NCI-H510A treated with DMSO at 0.1 percent for 48 hours (cell line): ENCODE measurements around the gene SHC3.

Experiments used
- DNase-seq: peaks from one replicate; lab custom pipeline; 2025; lab: John Stamatoyannopoulos, UW

The SHC3 gene

GRCh38 chr9:89185980-89186379 is 7.4 kb upstream of the SHC3 start:
- no peak for DNase-seq

- DNase-seq, result no peak
These were observed 4.5 kb upstream of the SHC3 start for GRCh38 chr9:89183146-89183545.

DNA sequence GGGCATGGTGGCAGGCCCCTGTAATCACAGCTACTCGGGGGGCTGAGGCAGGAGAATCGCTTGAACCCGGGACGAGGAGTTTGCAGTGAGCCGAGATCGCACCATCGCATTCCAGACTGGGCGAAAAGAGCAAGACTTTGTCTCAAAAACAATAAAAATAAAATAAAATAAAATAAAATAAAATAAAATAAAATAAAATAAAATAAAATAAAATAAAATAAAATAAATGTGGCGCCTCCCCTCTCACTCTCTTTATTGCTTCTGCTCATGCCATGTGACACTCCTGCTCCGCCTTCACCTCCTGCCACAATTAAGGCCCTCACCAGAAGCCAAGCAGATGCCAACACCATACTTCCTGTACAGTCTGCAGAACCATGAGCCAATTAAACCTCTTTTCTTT is 3.8 kb upstream of the SHC3 start:
- DNase-seq, result no peak

DNA sequence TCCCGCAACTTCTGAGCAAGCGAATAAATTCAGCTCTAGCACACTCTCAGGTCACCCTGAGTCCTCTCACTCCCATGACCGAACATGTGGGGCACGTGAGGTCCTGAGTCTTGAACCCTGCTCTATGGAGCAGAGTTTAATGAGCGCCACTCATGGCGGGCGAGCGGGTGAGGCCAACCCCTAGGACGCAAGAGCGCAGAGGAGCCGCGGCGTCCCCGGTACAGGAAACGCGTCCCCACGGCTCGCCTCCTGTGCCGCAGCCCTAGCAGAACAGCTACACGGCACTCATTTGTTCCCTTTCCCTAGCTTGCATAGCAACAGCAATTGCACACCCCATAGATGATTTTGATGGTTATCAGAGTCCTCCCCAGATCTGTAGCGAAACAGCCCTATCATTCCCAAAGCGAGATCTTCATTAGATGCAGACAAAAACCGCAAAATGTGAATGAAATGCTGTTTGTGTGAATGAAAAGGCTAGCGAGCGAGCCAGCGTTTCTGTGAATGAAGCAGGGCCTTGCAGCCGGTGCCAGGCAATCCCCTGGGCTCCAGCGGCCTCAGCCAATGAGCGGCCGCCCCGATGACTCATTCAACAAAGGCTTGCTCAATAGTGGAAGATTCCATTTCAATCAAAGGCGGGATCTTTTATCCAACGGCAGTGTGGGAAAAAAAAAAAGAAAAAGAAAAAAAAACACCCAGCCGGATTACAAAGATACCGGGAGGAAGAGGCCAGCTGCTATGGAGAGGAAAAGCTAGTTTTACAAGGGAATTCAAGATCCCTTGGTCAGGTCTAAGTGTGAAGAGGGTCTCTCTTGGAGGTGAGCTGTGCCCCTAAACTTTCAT is 1.5 kb upstream of the SHC3 start:
- peak; percentile 96 for DNase-seq

- no peak for DNase-seq
These were observed 899 bp upstream of the SHC3 start for GRCh38 chr9:89179540-89179894.

- no peak for DNase-seq
These were observed 367 bp upstream of the SHC3 start for GRCh38 chr9:89178830-89179539.

DNA sequence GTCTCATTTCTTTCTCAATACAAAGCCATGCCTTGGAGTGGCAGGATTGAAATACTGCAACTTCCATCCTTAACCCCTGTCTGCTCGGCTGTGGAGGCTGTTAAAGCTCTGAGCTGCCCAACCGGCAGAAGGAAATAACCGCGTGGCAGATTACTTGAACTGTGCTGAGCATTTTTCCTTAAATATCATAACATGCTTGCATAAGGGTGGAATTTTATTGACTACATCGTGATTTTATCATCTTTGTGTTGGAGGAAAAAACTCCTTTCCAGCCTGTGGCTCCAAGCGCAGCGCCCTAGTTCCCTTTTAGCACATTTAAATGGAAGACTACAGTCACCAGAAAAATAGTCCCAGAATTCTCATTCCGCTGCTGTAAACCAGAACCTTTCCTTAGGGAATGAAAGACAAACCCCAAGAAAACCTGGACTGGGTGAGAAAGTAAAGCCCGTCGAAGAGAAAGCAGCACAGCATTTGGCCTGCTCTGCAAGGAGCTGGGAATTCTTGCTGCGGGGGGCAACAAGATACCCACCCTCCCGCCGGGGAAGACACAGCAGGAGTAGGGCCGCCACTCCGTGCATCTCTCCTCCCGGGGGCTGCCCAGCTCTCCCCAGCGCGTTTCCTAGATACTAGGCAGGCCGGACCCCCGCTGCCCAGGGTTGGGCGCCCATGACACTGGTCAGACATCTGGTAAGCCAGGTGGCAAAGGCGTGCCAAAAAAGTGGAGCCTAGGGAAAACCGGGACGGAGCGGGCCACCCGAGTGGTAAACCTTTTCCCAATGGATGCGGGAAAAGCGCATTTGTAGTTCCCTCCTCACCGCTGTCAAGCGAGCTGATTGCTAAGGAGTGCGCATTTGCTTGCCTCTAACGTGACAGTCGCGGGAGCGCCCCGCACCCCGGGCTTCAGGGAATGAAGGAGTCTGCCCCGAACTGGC is 1.3 kb downstream of the SHC3 start:
- no peak for DNase-seq

- no peak for DNase-seq
These were observed 2.8 kb downstream of the SHC3 start for GRCh38 chr9:89175828-89176261.

- no peak for DNase-seq
These were observed 4.3 kb downstream of the SHC3 start for GRCh38 chr9:89174291-89174690.

DNA sequence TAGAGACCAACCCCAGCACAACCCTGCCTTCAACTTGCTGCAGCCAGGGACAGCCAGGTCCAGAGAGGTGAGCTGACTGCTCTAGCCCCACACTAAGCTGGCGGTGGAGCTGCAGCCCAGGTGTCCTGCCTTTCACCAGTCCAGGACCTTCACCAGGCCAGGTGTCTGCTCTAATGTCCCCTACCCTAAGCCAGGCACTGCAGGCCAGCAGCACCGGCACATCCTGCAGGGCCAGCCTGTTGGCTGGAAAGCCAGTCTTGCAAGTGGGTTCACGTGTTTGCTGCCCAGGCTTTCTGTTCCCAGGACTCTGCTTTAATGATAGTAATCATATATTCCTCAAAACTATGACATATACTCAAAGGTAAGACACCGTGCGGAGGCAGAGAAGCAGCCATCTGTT is 5.5 kb downstream of the SHC3 start:
- no peak for DNase-seq

GRCh38 chr9:89172398-89172797 is 6.2 kb downstream of the SHC3 start:
- DNase-seq, result no peak

DNA sequence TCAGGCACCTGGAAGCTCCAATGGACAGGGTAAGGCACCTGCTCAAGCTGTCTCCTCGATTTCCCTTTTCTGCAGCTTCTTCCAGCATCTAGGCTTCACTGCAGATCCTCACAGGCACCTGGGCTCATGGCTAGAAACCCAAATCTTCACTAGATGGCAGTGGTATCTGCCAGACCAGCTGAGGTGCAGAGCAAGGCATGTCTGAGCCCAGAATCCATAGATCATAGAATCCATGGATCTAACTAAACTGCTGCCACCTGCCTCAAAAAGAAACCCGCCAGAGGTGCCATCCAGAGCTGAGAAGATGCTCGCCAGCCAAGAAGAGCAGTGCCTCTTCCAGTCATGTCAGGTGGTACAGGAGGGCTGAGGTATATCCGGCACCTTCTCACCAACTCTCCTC is 6.9 kb downstream of the SHC3 start:
- no peak for DNase-seq

DNA sequence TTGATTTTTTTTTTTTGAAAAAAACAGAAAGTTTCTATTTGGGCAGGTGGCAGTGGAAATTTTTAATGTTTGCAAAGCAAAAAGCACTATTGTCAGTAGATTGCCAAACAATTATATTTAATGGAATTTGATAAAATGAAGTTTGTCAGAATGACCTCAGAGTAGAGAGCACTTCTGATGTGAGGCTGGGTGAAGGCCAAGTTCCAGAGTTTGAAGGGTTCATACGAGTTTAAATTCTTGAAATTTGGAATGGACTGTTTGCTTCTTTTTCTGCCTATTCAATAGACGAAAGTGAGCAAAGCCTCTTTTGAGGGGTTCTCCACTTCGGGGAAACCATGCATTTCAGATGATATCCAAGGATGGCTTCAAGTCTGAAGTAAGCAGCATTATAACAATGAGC is 7.4 kb downstream of the SHC3 start:
- DNase-seq, result no peak

- no peak for DNase-seq
These were observed 9.5 kb downstream of the SHC3 start for GRCh38 chr9:89168901-89169813.

DNA sequence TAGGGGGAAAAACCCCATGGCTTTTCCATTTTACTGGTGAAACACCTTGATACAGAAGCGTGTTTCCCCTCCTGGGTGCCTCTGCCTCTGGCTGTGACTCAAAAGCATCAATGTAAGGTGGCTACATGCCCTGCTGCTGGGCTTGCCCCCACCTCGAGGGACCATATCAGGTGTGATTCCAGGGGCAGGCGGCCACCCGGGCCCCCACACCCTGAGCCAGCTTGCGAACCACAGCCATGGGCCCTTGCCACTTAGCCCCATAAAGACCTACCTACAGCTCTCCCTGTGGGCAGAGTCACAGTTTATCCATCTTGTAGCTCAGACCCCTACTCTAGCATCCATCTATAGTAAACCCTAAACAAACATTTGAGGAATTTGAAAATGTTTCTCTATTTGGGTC is 10.8 kb downstream of the SHC3 start:
- DNase-seq, result no peak

GRCh38 chr9:89166852-89167251 is 11.8 kb downstream of the SHC3 start:
- no peak for DNase-seq

DNA sequence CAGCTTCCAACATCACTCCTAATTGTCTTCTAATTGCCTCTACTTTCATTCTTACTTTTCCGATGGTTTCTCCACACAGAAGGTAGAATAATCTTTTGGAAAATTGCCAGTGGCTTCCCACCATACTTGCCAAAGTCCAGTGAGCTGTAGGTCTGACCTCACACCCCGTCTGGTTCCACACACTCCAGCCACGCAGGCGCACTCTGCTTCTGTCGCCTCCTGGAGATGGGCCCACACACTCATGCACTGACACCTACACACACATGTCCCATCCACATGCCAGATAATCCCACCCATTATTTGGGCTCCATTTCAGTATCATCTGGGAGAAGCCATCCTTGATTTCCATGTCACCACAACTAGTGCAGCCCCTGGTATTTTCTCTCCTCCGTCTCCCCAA is 12.7 kb downstream of the SHC3 start:
- no peak for DNase-seq

GRCh38 chr9:89165341-89165740 is 13.3 kb downstream of the SHC3 start:
- DNase-seq, result no peak

- DNase-seq, result no peak
These were observed 17.4 kb downstream of the SHC3 start for GRCh38 chr9:89161221-89161620.

GRCh38 chr9:89160806-89161205 is 17.8 kb downstream of the SHC3 start:
- no peak for DNase-seq

DNA sequence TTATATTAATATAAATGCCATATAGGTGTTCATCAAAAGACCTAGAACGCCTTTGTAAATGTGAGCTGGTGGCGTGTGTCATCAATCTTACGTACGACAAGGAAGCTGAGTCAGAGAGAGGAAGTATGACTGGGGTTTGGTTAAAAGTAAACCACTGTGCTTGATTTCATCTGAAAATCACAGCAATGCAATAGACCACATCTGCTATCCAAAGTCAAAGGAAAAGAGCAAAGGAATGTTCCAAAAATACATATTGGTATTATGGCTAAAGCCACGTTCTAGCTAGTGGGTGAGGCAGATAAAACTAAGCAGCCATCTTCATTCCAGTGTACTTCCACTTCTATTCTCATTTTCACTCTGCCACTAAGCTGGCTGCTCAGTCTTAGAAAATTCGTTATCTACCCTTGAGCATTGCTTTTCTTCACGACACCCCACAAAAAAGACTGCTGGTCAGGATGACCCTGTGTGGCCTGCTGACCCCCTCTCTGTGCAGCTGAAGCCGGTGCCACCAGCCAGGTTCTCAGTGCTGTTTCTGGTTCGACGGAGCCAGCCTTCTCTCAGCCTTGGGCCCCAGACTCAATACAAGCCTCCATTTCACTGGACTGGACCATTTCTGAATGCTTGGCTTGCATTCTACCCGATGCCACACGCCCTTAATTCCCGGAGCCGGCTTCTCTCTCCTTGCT is 23.8 kb downstream of the SHC3 start:
- DNase-seq, result no peak
